Kidney (tissue), 14 donors: ENCODE measurements around the gene RAPGEF4. TPM values are rescaled to one million over a fixed set of nuclear protein-coding genes. Genes with fewer than 3 reads are reported as not detected.

Experiments used
- DNase-seq, 5 donors: peaks; one replicate each; pipeline ENCODE4 v3.0.0-alpha.2; 2013 to 2020
- FAIRE-seq: peaks from 2 replicates; lab custom pipeline; 2012; peaks lifted over from hg19 to GRCh38; lab: Jason Lieb, UNC
- H3K27ac ChIP-seq, 2 donors: one replicate each; pipeline ENCODE4 v1.7.0; 2013; ENCODE audit warnings: low read depth in 2 of 2, low read length in 2 of 2, inconsistent platforms in 1 of 2
- H3K27me3 ChIP-seq: one replicate; pipeline ENCODE4 v1.7.1; 2013; ENCODE audit warnings: low read length, inconsistent platforms; ENCODE audit not compliant: control insufficient read depth, insufficient read depth
- H3K36me3 ChIP-seq, 3 donors: one replicate each; pipeline versions ENCODE4 v1.7.0 to v1.7.1; 2013; ENCODE audit warnings: low read length in 3 of 3, control low read depth in 1 of 3, inconsistent platforms in 1 of 3; ENCODE audit not compliant: insufficient read depth in 3 of 3, control insufficient read depth in 2 of 3
- H3K4me1 ChIP-seq, 3 donors: one replicate each; pipeline versions ENCODE4 v1.7.0 to v1.7.1; 2013; ENCODE audit warnings: low read length in 3 of 3, inconsistent platforms in 1 of 3, low read depth in 1 of 3; ENCODE audit not compliant: control insufficient read depth in 2 of 3, insufficient read depth in 2 of 3
- H3K4me3 ChIP-seq, 3 donors: one replicate each; pipeline versions ENCODE4 v1.7.0 to v1.8.1; 2013; ENCODE audit warnings: low read length in 3 of 3, control low read depth in 1 of 3, inconsistent platforms in 1 of 3
- H3K9ac ChIP-seq, 3 donors: one replicate each; pipeline versions ENCODE4 v1.7.0 to v1.7.1; 2013; ENCODE audit warnings: low read length in 3 of 3, control low read depth in 1 of 3, inconsistent platforms in 1 of 3
- H3K9me3 ChIP-seq, 3 donors: one replicate each; pipeline versions ENCODE4 v1.7.0 to v1.7.1; 2013; ENCODE audit warnings: low read length in 3 of 3, control low read depth in 1 of 3, inconsistent platforms in 1 of 3; ENCODE audit not compliant: control insufficient read depth in 2 of 3, insufficient read depth in 1 of 3
- CTCF ChIP-seq: IDR thresholded peaks from 3 replicates; pipeline ENCODE4 v1.5.1; 2012; ENCODE audit warnings: mild to moderate bottlenecking, moderate library complexity, borderline replicate concordance; ENCODE audit not compliant: insufficient read depth; ENCODE audit errors: extremely low read depth
- intact Hi-C: fragments of 100-400 bp; cut with DNase I; formaldehyde crosslinking; loops from one replicate; pipeline ENCODE4 v1.11.1; 2022
- polyA plus RNA-seq: library from polyadenylated mRNA; stranded (reverse); fragments of 350-450 nt; fragmentation: Illumina TruSeq; extraction: RNeasy Lipid Tissue Mini Kit (QIAGEN cat#74804); gene quantifications from one replicate; pipeline ENCODE4 v1.2.3, GENCODE V29; 2014; ENCODE audit warnings: low read depth, low replicate concordance; ENCODE audit not compliant: insufficient read depth
- total RNA-seq: library from RNA; stranded (reverse); fragmentation: NEBNext Ultra II Directional; extraction: Animal tissue kit (Norgen Biotek cat#: 25700); gene quantifications from one replicate; pipeline ENCODE4 v1.2.1, GENCODE V29; 2021
- donor health status: control.
- donor health status: control.
- donor health status: control.
- donor health status: control.
- donor health status: control.
- donor health status: DM: yes; HTN: yes; CAD: no.
- donor health status: Normal renal cell carcinoma (clear cell type).

RAPGEF4 gene
- total and polyA plus RNA-seq, 2 donors from 2014 or later = 3.8 to 13.6 TPM

GRCh38 chr2:172937884-172938712 is 202.5 kb downstream of the RAPGEF4 start:
- no peak for DNase-seq
- Histone ChIP-seq H3K27me3 (no peaks in the 10 kb centered on the region), H3K4me3 (no peak overlapping the region), H3K9me3 (no peaks in the 10 kb centered on the region), H3K4me1 (no peaks in the 10 kb centered on the region), H3K27ac (no peak overlapping the region), H3K36me3 (no peaks in the 10 kb centered on the region), H3K9ac (no peak overlapping the region)
- TF ChIP-seq CTCF = no peak
- FAIRE-seq = no peak
- intact Hi-C loops = no loop called here

GRCh38 chr2:172938713-172939375 is 203.2 kb downstream of the RAPGEF4 start:
- Histone ChIP-seq H3K4me1 (no peaks in the 10 kb centered on the region), H3K27me3 (no peaks in the 10 kb centered on the region), H3K9me3 (no peaks in the 10 kb centered on the region), H3K9ac (no peak overlapping the region), H3K36me3 (no peaks in the 10 kb centered on the region), H3K27ac (no peak overlapping the region), H3K4me3 (no peak overlapping the region)
- TF ChIP-seq CTCF = no peak
- DNase-seq (no peak), FAIRE-seq (no peak)
- intact Hi-C loops = no loop called here

- intact Hi-C loops = no loop called here
- H3K4me3 ChIP-seq = no peak overlapping the region
- TF ChIP-seq CTCF = no peak
- no peaks in the 10 kb centered on the region for H3K36me3 ChIP-seq
- H3K9me3 ChIP-seq = no peaks in the 10 kb centered on the region
- H3K27ac ChIP-seq = no peak overlapping the region
- H3K27me3 ChIP-seq = no peaks in the 10 kb centered on the region
- H3K4me1 ChIP-seq = no peaks in the 10 kb centered on the region
- H3K9ac ChIP-seq = no peak overlapping the region
- FAIRE-seq (no peak), DNase-seq (no peak)
Observed at GRCh38 chr2:172943539-172943938, 207.9 kb downstream of the RAPGEF4 start.
